ENCODE data around the gene ZNF324. TPM values are rescaled to one million over a fixed set of nuclear protein-coding genes. Genes with fewer than 3 reads are reported as not detected.

The ZNF324 gene
- total and polyA plus RNA-seq, 2 of the 4 experiments (the other 2 are of a cell fraction) = 6.0 to 6.6 TPM

DNA sequence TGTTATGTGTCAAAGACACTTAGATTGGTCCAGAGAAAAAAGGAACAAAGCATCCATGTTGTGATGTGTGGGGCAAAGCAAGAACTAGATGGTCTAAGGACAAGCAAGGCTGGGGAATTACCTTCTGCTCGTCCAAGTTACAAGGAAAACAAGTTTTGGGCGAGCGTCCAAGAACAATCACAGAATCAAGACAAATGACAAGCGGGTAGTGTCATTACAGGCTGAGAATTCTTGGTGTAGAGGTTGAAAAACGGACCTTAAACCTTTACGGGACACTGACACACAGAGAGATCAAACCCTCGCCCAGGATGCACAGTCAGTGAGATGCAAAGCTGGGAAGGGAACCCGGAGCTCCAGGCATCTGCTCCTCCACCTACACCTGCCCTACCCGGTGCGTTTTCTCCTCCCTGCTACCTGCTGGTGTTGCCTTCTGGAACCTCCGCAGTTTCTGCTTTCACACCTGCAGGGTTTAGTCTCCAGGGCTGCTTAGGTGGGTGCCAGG, 16.0 kb upstream of the ZNF324 start:
- H3K4me2 ChIP-seq (ENCODE audit: low read depth, low read length) = peak overlapping the region; percentile 79
- H3K4ac ChIP-seq (ENCODE audit: low read depth, low read length) = no peak overlapping the region
- in situ Hi-C loops (cut with MboI; ENCODE audit: low sequenced_read_pairs) = no loop called here
- H3K27me3 ChIP-seq (ENCODE audit: control insufficient read depth, insufficient read depth, low read length) = 0 out of 2 replicates have a peak, but pooled peaks cover 2% of the 10 kb centered on the region
- peaks cover 13% of the 10 kb centered on the region for H3K9me1 ChIP-seq (ENCODE audit: insufficient read depth, low read length)
- H3K4me1 ChIP-seq (ENCODE audit: control insufficient read depth, insufficient read depth, low read length) = no peaks in the 10 kb centered on the region
- H2AFZ ChIP-seq (replicated peaks; ENCODE audit: low read length, poor library complexity) = peak overlapping the region; percentile 99
- peaks cover 1% of the 10 kb centered on the region for H3K9me3 ChIP-seq (ENCODE audit: control insufficient read depth, insufficient read depth, low read length)
- H2AK5ac ChIP-seq (ENCODE audit: low read depth, low read length) = 0 out of 2 replicates have a peak overlapping the region, but pooled peaks have one; percentile 5
- H3K9ac ChIP-seq (ENCODE audit: low read depth, low read length) = no peak overlapping the region
- DNase-seq (no peak), ATAC-seq (ENCODE audit: low read depth) (no peak)
- H2BK20ac ChIP-seq (ENCODE audit: low read depth, low read length) = no peak overlapping the region
- peaks cover 9% of the 10 kb centered on the region for H3K36me3 ChIP-seq (ENCODE audit: control insufficient read depth, insufficient read depth, low read length)
- H3K79me1 ChIP-seq (ENCODE audit: low read depth in 1 of 2, low read length in 2 of 2) = peaks cover 8 to 13% of the 10 kb centered on the region in 2 experiments; a peak in 2 of 4 replicates
- no peak overlapping the region for H3K18ac ChIP-seq (ENCODE audit: low read depth, low read length)
- TF ChIP-seq, protein P1, sequence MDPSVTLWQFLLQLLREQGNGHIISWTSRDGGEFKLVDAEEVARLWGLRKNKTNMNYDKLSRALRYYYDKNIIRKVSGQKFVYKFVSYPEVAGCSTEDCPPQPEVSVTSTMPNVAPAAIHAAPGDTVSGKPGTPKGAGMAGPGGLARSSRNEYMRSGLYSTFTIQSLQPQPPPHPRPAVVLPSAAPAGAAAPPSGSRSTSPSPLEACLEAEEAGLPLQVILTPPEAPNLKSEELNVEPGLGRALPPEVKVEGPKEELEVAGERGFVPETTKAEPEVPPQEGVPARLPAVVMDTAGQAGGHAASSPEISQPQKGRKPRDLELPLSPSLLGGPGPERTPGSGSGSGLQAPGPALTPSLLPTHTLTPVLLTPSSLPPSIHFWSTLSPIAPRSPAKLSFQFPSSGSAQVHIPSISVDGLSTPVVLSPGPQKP (IDR thresholded peaks at IDR 0.05; ENCODE audit: borderline replicate concordance, low read depth, low read length) = no peak
- TF ChIP-seq RFX5 (IDR thresholded peaks at IDR 0.05; ENCODE audit: low read depth, low read length) (no peak), SMC3 (IDR thresholded peaks at IDR 0.05; ENCODE audit: low read depth, low read length) (no peak)
- TF ChIP-seq, protein P2, sequence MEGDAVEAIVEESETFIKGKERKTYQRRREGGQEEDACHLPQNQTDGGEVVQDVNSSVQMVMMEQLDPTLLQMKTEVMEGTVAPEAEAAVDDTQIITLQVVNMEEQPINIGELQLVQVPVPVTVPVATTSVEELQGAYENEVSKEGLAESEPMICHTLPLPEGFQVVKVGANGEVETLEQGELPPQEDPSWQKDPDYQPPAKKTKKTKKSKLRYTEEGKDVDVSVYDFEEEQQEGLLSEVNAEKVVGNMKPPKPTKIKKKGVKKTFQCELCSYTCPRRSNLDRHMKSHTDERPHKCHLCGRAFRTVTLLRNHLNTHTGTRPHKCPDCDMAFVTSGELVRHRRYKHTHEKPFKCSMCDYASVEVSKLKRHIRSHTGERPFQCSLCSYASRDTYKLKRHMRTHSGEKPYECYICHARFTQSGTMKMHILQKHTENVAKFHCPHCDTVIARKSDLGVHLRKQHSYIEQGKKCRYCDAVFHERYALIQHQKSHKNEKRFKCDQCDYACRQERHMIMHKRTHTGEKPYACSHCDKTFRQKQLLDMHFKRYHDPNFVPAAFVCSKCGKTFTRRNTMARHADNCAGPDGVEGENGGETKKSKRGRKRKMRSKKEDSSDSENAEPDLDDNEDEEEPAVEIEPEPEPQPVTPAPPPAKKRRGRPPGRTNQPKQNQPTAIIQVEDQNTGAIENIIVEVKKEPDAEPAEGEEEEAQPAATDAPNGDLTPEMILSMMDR (conservative IDR thresholded peaks at IDR 0.05; ENCODE audit: low read depth, low read length) = no peak
- peak overlapping the region; percentile 56 for H3K23ac ChIP-seq (ENCODE audit: low read depth, low read length)
- dilution Hi-C loops (cut with HindIII; ENCODE audit: low sequenced_read_pairs, unreplicated experiment) = no loop called here
- peak overlapping the region in 1 of 2 experiments; percentile 37; a peak in 1 of 4 replicates for H4K8ac ChIP-seq (ENCODE audit: low read depth in 2 of 2, low read length in 2 of 2)
- ChIA-PET CTCF (interaction anchor here (1.5 kb wide), 1 partner anchor 69 kb away, joined by 4 read pairs; the partner anchor contains the start of gene ZBTB45), POLR2A (ENCODE audit: unreplicated experiment) (no interaction called here)
- no peak overlapping the region for H2BK5ac ChIP-seq (ENCODE audit: low read depth, low read length, poor library complexity, severe bottlenecking)
- no peak overlapping the region for H3K27ac ChIP-seq (ENCODE audit: insufficient read depth, low read length)
- H3K4me3 ChIP-seq (ENCODE audit: insufficient read depth, low read depth, low read length) = peak overlapping the region; percentile 40
- no TSS peak for BruUV-seq (replicated peaks)
- no peak overlapping the region for H2AK9ac ChIP-seq (replicated peaks; ENCODE audit: low read depth, low read length, poor library complexity)
- intact Hi-C loops (cut with micrococcal nuclease) = no loop called here
- no peak overlapping the region for H3K14ac ChIP-seq (replicated peaks; ENCODE audit: low read depth, low read length)
- no peak overlapping the region for H2BK120ac ChIP-seq (ENCODE audit: low read depth, low read length)
- no peaks in the 10 kb centered on the region for H4K20me1 ChIP-seq (ENCODE audit: insufficient read depth, low read length)
- no peak overlapping the region for H4K91ac ChIP-seq (ENCODE audit: insufficient read depth, low read depth, low read length)
- no peak overlapping the region for H2BK15ac ChIP-seq (ENCODE audit: low read depth, low read length)
- no peak overlapping the region for H4K5ac ChIP-seq (ENCODE audit: low read depth, low read length)
- WGBS, 2 experiments (ENCODE audit: extremely low coverage in 2 of 2, insufficient read length in 1 of 2) = 0% methylated on average over 1 of the region's 11 CpGs; no CpG with 5 or more reads in 1 of the 2 experiments
- H3K56ac ChIP-seq (ENCODE audit: extremely low read depth, insufficient read depth, low read length) = no peak overlapping the region
